COLO668 (cell line): ENCODE data around the gene ATG4C.

Experiments used
- DNase-seq: peaks from one replicate; lab custom pipeline; 2025; ENCODE audit not compliant: unreplicated experiment; lab: John Stamatoyannopoulos, UW

The ATG4C gene

DNA sequence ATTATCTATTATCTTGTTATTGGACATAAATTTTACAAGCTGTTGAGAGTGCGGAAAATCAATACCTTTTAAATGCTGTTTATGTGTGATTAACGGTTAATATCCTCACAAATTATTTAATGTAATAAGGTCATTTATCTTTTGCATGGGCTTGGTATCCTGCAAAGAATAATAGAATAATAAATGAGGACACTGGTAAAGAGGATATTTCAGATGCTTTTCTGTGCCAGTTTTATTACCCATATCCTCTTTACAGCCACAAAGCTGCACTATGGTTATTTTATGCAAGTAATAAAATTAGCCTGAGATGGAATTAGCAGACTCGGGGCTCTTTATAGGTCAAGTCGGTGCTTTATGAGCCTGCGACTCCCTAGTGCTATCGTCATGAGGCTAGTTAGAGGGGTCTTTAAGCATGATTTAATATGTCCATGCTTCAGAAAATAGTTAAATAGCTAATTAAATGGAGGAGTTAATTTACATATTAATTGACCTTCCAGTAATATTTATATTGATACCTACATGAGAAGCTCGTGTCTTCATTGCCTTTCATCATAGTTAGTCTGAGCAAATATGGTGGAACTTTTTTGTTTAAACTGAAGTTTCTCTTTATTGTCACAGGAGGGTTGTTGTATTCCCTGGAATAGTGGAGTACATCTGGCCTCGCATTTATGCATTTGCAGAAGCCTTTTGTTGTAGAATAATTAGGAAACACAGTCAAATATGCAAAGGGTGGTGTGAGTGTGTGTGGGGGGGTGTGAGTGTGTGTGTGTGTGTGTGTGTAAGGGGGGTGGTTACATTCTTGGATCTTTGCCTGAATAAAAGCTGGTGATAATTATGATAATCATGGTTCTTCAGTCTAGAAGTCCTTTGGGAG, 120.3 kb downstream of the ATG4C start:
- no peak for DNase-seq

DNA sequence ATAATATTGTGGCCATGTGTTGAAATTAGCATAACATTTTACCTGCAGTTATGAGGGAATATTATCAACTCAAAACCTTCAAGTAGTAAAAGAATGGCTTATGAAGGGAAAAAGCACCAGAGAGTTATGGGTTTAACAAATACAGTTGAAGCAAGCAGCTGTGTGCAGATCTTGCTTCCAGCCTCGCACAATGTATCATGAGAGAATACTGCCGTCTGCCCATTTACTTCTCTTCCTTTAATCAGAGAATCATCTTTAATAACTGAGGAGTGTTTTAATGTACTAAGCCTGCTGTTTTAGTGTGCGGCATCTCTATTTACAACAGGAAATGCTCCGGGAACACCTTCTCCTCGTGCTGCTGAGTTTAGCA, 120.9 kb downstream of the ATG4C start:
- DNase-seq = no peak

- DNase-seq = peak; percentile 85
Measured at GRCh38 chr1:62905309-62905708, 121.4 kb downstream of the ATG4C start.

- DNase-seq = no peak
Measured at GRCh38 chr1:62905872-62906271, 121.9 kb downstream of the ATG4C start.

DNA sequence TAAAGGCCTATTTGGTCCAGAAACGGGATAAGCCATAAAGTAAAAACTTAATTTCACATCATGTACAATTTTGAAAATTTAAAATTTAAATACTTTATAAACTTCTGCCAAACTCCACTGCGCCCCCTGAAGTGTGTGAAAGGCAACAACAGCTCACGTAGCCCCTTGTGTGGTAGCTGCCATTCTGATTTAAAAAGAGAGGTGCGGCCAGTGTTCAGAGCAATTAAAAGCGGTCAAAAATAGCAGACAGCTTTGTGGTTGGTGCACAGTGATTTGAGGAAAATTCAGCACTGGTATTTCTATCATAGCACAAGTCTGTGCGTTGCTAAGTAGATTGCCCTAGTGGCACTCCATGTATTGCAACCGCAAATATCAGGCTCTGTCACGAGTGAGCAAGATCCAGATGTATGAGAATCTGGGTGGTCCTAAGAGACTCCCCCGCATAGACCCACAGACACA, 122.5 kb downstream of the ATG4C start:
- DNase-seq = peak; percentile 42

DNA sequence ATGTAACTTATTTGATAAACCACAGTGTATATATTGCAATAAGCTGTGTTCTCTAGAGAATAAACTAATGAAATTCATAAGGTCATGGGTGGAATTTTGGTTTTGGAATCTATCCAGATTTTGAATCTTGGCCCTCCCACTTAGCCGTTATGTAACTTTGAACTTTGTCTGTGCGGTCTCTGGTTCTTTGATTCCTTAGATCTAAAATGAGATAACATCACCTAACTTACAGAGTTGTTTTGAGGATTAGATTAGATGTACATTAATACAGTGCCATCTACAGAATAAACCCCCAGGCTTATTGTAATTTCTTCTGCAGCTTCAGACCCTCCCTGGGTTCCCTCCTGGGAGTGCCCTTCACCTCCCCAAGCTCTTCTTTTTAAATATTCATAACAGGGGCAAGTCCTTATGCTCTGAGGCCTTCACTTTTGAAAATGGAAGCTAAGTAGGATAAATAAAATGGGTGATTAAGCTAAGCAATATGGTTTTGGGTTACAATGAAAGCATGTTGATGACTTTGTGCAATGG, 124.3 kb downstream of the ATG4C start:
- DNase-seq = no peak

- no peak for DNase-seq
Measured at GRCh38 chr1:62912028-62912638, 128.2 kb downstream of the ATG4C start.
